GM08714 (cell line): ENCODE data around the gene ABHD6.

Experiments
- H3K4me3 ChIP-seq: fragments of 200-500 bp; sonication (Bioruptor generic); 2 replicates; pipeline ENCODE4 v1.5.1; 2014; ENCODE audit warnings: mild to moderate bottlenecking, low read length, inconsistent platforms
- ZNF274 ChIP-seq: IDR thresholded peaks from 2 replicates; pipeline ENCODE4 v1.6.1; 2012; ENCODE audit warnings: mild to moderate bottlenecking, low read depth, low read length

Gene ABHD6

DNA sequence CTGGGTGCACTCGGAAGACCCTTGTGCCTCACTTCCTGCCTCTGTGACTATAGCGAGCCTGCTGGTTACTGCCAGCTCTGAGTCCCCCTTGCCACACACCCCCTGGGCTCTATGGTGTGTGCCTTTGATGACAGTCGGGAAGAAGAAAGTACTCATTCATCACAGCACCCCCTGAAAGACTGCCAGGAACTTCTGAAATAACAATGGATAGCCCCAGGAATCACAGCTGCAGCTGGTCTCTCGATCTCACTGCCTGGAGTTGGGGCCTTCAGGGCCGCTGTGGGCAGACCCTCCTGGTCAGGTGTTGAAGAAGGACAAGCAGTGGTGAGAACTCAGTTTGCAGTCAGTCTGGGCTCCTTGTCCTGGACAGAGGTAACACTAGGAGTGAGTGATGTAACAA, 58.7 kb downstream of the ABHD6 start:
- TF ChIP-seq ZNF274 = no peak
- H3K4me3 ChIP-seq = no peak overlapping the region

GRCh38 chr3:58296843-58297242, 59.3 kb downstream of the ABHD6 start:
- no peak overlapping the region for H3K4me3 ChIP-seq
- no peak for TF ChIP-seq ZNF274

DNA sequence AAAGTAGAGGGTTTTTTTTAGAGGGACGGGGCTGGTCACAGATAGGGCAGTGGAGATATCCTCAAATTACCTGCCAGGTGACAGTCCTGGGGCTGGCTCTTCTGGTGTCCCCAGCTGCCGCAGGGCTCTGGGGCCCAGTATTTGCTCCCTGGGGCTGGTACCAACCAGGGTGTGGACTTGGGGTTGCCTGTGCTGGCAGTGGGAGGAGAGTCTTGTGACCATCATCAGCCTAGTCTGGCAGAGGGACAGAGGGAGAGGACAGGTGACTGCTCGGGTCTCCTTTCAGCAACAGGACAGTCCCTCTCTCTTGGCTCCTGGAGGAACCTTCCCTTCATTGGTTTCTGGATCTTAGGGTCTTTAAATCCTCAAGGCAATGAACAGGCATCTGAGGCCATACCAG, 60.6 kb downstream of the ABHD6 start:
- H3K4me3 ChIP-seq = no peak overlapping the region
- TF ChIP-seq ZNF274 = no peak

GRCh38 chr3:58299075-58299474, 61.5 kb downstream of the ABHD6 start:
- H3K4me3 ChIP-seq = no peak overlapping the region
- no peak for TF ChIP-seq ZNF274

DNA sequence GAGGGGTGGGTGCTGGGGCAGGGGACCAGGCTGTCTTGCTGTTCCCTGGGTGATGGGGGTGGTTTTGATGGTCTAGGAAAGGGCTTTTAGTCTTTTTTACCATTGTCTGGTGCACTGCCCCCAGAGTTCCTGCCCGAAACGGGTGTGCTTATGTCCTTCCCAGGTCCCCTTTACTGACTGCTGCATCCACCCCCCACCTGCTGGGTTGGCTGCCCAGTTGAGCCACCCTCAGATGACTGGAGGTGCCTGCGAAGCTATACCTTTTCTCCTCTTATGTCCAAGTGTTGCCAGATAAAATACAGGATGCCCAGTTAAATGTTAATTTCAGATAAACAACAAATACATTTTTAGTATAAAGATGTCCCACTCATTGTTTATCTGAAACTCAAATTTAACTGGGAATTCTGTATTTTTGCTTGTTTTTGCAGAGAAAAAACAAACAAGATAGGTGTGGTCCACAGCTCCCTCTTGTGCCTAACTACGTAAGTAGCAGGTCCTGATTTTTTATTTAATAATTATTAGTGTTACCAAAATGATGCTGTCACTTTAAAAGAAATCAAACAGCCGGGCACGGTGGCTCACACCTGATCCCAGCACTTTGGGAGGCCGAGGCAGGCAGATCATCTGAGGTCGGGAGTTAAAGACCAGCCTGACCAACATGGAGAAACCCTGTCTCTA, 62.4 kb downstream of the ABHD6 start:
- no peak overlapping the region for H3K4me3 ChIP-seq
- no peak for TF ChIP-seq ZNF274

GRCh38 chr3:58305882-58306711, 68.5 kb downstream of the ABHD6 start, which contains the start of the genes HTD2 and RPP14:
TSS of gene HTD2 (plus strand) at chr3:58306520. CDS start at chr3:58317614, 11,094 bp downstream.
TSS of gene RPP14 (plus strand) at chr3:58306245. CDS start at chr3:58310330, 4,085 bp downstream.
- TF ChIP-seq ZNF274 = no peak
- H3K4me3 ChIP-seq = peak within 1 kb of the TSS; percentile 83

DNA sequence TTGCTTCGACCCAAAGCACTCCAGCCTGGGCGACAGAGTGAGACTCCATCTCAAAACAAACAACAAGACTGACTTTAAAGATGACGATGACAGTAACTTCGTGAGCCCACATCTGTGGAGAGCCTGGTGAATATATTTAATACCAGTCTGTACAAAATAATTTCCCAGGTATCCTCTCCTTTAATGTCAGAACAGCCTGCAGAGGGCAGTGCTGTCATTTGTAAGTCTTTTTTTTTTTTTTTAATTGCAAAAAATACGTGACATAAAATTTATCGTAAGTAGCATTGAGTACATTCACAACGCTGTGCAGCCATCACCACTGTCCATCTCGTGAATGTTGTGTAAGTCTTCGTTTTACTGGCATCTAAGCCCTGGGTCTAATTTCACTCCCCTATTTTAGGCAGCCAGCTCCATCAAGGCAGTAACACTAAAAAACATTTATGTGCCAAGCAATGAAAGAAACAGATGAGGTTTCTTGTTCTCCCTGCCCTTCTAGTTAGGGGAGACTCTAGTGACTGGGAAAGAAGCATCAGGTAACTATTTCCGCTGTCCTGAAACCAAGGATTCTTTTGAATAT, 70.1 kb downstream of the ABHD6 start:
- TF ChIP-seq ZNF274 = no peak
- H3K4me3 ChIP-seq = peak overlapping the region; percentile 83

- TF ChIP-seq ZNF274 = no peak
- H3K4me3 ChIP-seq = no peak overlapping the region
Measured at GRCh38 chr3:58308728-58309127, 71.1 kb downstream of the ABHD6 start.

- no peak for TF ChIP-seq ZNF274
Measured at GRCh38 chr3:58317811-58318210, 80.2 kb downstream of the ABHD6 start.

DNA sequence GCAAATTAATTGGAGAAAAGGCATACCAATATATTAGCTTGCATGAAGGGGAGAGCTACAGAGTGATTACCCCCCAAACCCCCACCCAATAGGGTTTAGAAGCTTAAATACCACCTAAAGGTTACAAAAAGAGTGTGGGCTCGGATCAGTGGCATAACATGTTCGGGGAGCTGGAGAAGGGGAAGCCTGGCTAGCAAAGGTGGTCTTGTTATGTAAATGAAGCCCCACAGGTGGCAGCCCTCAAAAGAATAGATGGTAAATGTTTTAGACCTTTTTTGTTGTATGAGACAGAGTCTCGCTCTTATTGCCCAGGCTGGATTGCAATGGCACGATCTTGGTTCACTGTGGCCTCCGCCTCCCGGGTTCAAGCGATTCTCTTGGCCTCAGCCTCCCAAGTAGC, 84.2 kb downstream of the ABHD6 start:
- no peak for TF ChIP-seq ZNF274
- no peak overlapping the region for H3K4me3 ChIP-seq

More at GRCh38 chr3:58317811-58318210, 80.2 kb downstream of the ABHD6 start:
- no peak overlapping the region for H3K4me3 ChIP-seq

GRCh38 chr3:58322793-58323192, 85.2 kb downstream of the ABHD6 start:
- no peak for TF ChIP-seq ZNF274
- no peak overlapping the region for H3K4me3 ChIP-seq

DNA sequence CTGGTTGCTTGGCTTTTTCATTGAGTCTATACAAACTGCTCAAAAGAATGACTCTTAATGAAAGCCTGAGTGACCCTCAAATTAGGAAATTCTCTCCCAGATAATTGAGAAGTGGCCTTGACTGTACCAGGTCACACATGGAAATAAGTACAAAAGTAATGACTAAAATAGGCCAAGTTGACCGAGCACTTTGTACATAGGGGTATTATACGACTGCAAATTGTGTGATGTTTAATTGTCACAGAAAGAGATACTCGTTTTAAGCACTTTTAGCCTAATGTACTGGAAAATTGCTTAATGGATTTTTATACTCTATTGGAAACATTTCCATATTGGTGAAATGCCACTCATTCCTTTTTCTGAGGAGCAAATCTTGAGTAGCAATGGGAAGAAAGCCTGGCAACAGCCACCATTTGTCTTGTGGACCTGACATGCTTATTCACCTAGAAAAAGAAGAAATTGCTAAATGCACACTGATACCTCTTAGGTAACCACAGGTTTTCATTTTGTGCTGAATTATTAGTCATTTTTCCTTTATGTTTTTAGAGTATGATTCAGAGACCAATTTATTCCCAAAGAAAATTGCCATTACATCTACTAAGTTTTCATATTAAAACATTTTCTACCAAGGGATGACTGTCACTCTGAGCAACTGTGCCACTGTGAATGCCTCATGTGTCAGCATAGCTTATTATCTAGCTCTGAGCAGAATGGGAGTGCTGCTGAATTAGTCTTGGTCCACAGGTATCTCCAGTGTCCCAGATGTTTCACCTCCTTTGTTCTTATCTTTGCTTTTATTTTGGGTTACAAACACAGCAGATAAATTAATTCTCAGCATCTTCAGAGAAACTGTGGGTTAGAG, 86.2 kb downstream of the ABHD6 start:
- no peak overlapping the region for H3K4me3 ChIP-seq
- TF ChIP-seq ZNF274 = no peak

DNA sequence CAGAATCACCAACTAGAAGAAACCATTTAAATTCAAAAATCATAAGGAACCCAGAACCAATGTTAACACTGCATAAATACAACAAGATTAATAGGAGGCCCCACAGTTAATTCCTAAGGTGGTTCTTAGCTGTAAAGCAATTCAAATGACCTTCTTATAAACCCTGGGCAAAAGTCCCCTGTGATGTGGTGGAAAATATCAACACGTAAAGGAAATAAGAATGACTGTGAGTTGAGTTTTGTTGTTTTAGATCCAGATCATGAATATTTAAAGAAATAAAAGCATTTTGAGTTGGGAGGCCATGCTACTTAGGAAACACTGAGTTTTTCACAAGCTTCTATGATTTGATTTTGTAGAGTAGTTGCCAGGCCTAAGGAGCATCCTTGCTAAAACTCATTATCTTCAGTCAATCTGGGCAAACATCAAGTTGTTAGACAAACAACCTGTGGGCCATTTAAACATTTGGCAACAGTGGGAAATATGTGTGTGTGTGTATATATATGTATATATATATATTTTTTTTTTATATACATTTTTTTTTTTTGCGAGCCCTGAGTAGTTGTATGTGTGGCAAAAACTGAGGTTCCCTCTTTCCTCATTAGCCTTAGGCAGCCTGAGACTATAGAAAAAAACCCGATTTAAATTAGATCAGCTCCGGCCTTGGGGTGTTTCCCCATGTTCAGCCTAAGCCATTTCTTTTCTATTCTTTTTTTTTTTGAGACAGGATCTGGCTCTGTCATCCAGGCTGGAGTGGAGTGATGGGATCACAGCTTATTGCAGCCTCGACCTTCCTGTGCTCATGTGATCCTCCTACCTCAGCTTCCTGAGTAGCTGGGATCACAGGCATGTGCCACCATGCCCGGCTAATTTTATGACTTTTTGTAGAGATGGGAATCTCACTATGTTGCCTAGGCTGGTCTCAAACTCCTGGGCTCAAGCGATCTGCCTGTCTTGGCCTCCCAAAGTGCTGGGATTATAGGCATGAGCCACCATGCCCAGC, 87.1 kb downstream of the ABHD6 start:
- no peak for TF ChIP-seq ZNF274
- no peak overlapping the region for H3K4me3 ChIP-seq

DNA sequence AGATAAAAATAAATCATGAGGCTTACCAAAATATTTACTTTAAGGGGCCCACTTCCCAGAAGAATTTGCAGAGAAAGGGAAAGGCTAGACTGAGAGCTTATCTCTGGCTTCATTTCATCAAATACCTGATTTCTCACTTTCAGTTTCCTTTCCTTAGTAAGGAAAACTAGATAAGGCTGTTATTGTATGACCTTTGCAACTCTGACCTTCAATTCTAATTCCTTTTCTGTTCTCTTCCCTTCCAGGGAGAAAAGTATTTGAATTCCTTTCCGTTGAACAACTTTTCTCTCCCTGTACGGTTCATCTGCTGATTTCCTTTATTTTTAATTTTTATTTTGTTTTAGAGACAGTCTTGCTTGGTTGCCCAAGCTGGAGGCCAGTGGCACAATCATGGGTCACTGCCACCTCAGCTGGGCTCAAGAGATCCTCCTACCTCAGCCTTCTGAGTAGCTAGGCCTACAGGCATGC, 88.0 kb downstream of the ABHD6 start:
- TF ChIP-seq ZNF274 = no peak

More for the DNA sequence above, 88.0 kb downstream of the ABHD6 start:
- H3K4me3 ChIP-seq = no peak overlapping the region
